Stimulated activated naive CD4-positive, alpha-beta T cell (primary cell): ENCODE data around the gene FSTL4.

Experiments used
- DNase-seq, 6 experiments: peaks; one replicate each; lab custom pipeline; 2025; lab: John Stamatoyannopoulos, UW

Gene FSTL4

DNA sequence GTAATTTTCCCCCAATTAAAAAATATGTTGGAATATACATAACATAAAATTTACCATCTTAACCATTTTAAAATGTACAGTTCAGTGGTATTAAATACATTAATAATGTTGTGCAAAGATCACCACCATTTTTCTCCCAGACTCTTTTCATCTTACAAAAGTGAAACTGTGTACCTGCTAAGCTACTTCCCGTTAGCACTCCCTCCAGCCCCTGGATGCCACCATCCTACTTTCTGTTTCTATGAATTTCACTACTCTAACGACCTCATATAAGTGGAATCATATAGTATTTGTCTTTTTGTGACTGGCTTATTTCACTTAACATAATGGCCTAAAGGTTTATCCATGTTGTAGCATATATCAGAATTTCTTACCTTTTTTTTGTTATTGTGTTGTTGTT, 447.6 kb downstream of the FSTL4 start:
- peak in 1 of 6 experiments; percentile 2 for DNase-seq

DNA sequence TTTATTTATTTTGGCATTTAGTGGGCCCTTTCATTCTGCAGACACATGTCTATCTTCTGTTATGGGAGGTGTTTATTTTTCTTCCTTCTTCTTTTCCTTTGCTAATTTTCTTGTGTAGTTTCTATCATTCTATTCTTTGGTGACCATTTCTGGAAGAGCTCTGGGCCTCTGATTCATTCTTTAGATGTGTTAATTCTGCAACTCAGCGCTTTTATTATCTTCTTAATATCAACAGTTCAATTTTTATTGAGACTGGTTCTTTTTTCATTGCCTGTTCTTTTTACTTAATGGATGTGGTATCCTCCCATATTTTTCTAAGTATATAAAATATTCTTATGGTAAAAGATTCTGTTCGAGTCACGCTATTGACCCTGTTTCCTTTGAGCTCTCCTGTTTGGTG, 448.5 kb downstream of the FSTL4 start:
- DNase-seq, result no peak

DNA sequence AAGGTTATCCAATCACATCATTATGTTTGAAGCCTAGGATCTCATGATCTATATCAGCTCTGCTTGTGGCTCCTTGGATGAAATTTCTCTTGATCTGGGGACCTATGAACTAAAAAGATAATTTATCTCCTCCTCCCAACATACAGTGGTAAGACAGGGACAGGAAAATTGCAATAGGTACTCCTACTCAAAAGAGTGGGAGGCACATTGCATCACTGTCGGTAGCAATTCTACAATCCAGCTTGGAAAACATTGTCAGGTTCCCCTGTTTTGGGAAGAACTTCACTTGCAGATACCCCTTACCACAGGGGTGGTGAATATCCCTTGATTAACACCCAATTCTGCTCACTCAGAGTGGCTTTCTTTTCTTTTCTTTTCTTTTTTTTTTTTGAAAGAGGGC, 452.8 kb downstream of the FSTL4 start:
- DNase-seq, result no peak

DNA sequence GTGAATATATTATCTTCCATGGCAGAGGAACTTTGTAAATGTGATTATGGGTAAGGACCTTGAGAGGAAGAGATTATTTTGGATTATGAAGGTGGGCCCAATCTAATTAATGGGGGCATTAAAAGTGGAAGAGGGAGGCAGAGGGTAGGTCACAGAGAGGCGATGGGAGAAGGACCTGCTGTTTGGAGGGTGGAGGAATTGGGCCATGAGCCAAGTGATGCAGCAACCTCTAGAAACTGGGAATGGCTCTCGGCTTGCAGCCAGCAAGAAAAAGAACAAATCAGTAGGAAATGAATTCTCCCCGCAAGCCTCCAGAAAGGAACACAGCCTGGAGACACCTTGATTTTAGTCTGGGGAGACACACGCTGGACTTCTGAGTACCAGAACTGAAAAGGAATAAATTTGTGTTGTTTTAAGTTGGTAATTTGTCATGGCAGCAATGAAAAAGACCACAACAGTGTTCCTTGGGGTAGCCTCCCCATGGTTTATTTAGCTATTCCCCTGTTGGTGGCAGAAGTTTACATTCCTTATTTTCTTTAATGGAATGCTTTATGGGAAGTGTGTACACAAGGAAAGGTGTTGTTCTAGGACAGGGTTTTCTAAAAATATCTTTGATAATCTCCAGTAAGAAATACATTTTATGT, 456.9 kb downstream of the FSTL4 start:
- DNase-seq, result no peak

DNA sequence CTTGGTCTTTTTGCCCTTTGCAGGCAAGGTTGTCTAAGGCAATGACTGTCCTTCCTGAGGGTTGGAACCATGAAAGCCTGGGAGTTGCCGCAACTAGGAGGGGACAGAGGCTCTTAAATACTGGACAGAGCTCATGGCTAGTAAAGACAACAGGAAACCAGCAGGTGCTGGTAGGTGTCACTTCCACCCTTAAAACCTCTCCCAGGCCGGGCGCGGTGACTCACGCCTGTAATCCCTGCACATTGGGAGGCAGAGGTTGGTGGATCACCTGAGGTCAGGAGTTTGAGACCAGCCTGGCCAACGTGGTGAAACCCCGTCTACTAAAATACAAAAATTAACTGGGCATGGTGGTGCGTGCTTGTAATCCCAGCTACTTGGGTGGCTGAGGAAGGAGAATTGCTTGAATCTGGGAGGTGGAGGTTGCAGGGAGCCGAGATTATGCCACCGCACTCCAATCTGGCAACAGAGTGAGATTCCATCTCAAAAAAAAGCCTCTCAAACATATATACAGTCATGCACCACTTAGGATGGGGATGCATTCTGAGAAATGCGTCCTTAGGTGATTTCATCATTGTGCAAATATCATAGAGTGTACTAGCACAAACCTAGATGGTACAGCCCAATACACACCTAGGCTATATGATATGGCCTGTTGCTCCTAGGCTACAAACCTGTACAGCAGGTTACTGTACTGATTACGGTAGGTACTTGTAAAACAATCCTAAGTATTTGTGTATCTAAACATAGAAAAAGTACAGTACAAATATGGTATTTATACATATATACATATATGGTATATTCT, 457.9 kb downstream of the FSTL4 start:
- no peak for DNase-seq

DNA sequence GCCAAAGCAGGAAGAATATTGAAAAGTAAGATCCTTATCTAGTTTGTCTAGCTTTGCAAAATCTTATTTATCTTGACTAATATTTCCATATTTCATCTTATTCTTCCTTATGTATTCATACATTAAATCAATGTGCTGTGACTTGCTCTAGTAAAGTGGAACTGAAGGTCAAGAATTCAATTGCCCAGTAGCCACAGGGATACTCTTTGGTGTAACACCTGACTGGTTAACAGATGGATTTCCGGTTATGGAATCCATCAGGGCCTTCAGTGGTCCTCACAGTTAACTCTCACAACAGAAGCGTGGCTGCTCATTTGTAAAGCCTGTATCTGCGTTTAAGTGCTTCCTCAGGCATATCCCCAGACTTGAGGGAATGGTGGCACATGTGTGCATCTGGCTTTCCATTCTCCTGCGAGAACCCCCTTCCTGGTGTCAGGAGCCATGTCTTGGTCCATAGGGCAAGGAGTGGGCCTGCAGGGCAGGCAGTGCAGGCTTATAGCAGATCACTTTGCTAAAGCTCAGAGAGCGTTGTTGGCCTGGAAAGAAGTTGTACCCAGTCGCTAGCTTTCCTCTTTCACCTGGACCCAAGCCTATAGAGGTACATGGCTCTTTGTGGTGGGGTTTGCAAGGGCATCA, 461.3 kb downstream of the FSTL4 start:
- no peak for DNase-seq

DNA sequence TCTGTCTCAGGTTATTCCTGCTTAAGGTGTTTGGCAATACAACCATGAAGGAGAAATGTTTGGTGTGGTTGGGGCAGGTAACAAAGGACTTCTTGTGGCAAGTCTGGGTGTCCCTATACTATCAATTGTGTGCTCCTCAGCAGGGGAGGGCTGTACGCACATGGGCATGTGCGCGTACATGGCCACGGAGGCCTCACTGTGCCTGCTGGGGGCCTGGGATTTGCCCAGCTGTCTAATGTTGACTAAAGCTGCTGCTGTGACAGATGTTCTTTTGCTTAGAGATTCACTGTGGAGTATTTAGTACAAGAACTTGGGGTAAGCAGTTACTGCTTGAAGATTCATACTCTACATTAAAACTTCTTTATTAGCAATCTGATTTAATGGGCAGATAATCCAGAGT, 463.0 kb downstream of the FSTL4 start:
- no peak for DNase-seq

DNA sequence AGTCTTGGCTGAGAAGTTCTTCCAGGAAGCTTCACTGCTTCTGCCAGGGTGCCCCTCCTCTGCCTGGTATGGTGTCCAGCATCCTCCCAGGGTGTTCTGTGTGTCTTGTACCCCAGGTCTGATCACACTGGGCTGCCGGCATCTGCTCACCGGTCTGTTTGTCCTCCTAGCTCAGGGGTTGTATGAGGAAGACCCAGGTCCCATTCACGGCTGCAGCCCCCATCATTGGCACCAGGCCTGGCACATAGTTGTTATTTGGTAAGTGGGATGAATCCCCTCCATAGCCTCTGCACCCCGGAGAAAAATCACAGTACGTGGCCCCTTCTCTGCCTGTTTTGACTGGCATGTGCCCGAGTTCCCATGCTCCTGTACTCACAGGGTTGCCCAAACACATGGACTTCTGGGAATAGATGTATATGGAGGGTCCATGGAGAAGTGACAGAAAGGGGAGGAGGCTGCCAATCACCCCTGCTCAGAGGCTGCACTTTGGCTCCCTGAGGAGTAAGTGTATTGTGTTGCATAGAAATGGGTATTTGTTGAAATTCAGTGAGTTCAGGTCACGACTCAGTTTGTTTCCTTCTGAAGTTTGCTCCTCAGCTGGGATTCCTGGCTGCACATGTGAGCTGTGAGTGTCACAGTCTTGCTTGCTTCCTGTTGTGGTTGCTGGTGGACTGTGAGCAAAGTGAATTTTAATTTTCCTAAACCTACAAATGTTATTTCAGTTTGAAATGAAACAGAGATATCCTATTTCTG, 464.4 kb downstream of the FSTL4 start:
- peak in 3 of 6 experiments; percentile 9 to 43 (median 22) for DNase-seq

DNA sequence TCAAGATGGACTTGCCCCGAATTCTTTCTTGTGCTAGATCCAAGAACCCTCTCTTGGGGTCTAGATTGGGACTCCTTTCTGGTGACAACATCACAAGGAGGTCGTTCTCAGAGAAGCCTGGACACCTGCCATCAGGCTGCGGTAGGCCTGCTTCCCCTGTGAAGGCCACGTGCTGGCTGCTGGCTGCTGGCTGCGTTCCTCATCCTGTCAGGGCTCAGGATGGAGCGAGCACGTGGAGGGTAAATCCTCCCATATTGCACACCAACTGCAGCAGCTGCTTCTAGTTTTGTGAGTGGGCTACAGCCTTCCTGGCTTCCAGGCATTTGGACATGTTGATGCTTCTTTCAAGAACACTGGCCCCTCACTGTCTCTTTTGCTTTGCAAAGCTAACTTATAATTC, 464.9 kb downstream of the FSTL4 start:
- DNase-seq, result peak in 1 of 6 experiments; percentile 3
